DND-41 (cell line): ENCODE data around the gene C16orf95.

Experiments used
- ATAC-seq: fragments of 200-7000 bp; cut with Tn5 transposase; 3 replicates; pipeline ENCODE4 v1.9.1; 2021; ENCODE audit warnings: low read depth; ENCODE audit not compliant: insufficient read depth
- DNase-seq: peaks from one replicate; pipeline ENCODE4 v3.0.0-alpha.2; 2020
- H2AFZ ChIP-seq: 2 replicates; pipeline ENCODE4 v1.6.0; 2012; ENCODE audit warnings: low read depth, low read length
- H3K27ac ChIP-seq: 2 replicates; pipeline ENCODE4 v1.5.1; 2012; ENCODE audit warnings: low read length, inconsistent platforms
- H3K27me3 ChIP-seq: fragments of 200-600 bp; sonication (generic); 2 replicates; pipeline ENCODE4 v1.6.0; 2012; ENCODE audit warnings: low read length, mild to moderate bottlenecking, inconsistent platforms; ENCODE audit not compliant: insufficient read depth, poor library complexity
- H3K36me3 ChIP-seq: 2 replicates; pipeline ENCODE4 v1.5.1; 2012; ENCODE audit warnings: low read length, inconsistent platforms; ENCODE audit not compliant: insufficient read depth
- H3K4me1 ChIP-seq: 2 replicates; pipeline ENCODE4 v1.5.1; 2012; ENCODE audit warnings: mild to moderate bottlenecking, low read length; ENCODE audit not compliant: insufficient read depth
- H3K4me2 ChIP-seq: 2 replicates; pipeline ENCODE4 v1.6.0; 2012; ENCODE audit warnings: mild to moderate bottlenecking, moderate library complexity, low read length, inconsistent platforms; ENCODE audit not compliant: insufficient read depth
- H3K4me3 ChIP-seq, 2 experiments: fragments of 200-600 bp in 1 of 2; shearing (Covaris generic) in 1 of 2; 2 replicates each; pipeline ENCODE4 v1.5.1; 2012 to 2016; ENCODE audit warnings: inconsistent platforms in 2 of 2, low read length in 2 of 2, mild to moderate bottlenecking in 2 of 2, low read depth in 1 of 2, moderate library complexity in 1 of 2
- H3K79me2 ChIP-seq: 2 replicates; pipeline ENCODE4 v1.6.0; 2012; ENCODE audit warnings: low read length, inconsistent platforms; ENCODE audit not compliant: insufficient read depth
- H3K9ac ChIP-seq: 2 replicates; pipeline ENCODE4 v1.6.0; 2012; ENCODE audit warnings: low read depth, mild to moderate bottlenecking, inconsistent platforms, low read length, moderate library complexity
- H3K9me3 ChIP-seq: 2 replicates; pipeline ENCODE4 v1.5.1; 2012; ENCODE audit warnings: low read length, moderate library complexity, mild to moderate bottlenecking, inconsistent platforms; ENCODE audit not compliant: insufficient read depth, severe bottlenecking
- H4K20me1 ChIP-seq: 2 replicates; pipeline ENCODE4 v1.6.0; 2012; ENCODE audit warnings: low read length; ENCODE audit not compliant: insufficient read depth
- EZH2 ChIP-seq: IDR thresholded peaks from 3 replicates; pipeline ENCODE4 v1.6.1; 2012; ENCODE audit warnings: borderline replicate concordance, low read depth, mild to moderate bottlenecking, moderate library complexity, low read length, inconsistent platforms; ENCODE audit not compliant: severe bottlenecking
- TF ChIP-seq, protein P1 (sequence below): IDR thresholded peaks from 2 replicates; pipeline ENCODE4 v1.5.1; 2012; ENCODE audit warnings: borderline replicate concordance, low read length, moderate library complexity, mild to moderate bottlenecking; ENCODE audit not compliant: poor library complexity, severe bottlenecking; ENCODE audit errors: extremely low read depth

The C16orf95 gene

DNA sequence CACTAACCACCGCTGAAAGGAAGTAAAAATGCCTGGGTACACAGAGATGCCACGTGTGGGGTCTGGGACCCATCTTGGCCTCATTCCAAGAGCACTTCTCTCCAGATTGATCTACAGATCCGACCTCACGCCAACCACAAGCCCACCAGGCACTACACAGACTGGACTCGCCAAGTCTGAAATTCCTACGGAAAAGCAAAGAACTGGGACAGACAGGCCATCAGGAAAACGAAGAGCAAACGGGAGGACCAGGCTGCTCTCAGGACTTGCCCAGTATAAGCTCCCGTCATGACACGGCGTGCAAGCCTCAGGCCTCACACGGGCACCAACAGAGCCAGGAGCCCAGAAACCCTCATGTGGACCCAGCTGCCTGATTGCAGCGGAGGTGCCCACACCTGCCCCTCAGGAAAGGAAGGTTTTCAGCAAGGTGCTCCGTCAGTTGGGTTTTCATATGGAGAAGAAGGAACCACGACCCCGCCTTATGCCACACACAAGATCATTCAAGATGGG, 20.1 kb upstream of the C16orf95 start:
- H3K27ac ChIP-seq = peak overlapping the region; percentile 47; the same call in 1 of the 2 replicates
- no peak overlapping the region for H3K4me3 ChIP-seq

GRCh38 chr16:87336434-87337240, 19.4 kb upstream of the C16orf95 start:
- Histone ChIP-seq H3K79me2 (peaks cover 10% of the 10 kb centered on the region; the same call in 1 of the 2 replicates), H2AFZ (no peak overlapping the region), H3K9me3 (no peaks in the 10 kb centered on the region), H3K4me2 (no peak overlapping the region), H3K36me3 (peaks cover 69% of the 10 kb centered on the region), H3K4me3 (no peak overlapping the region), H4K20me1 (peaks cover 25% of the 10 kb centered on the region), H3K4me1 (peaks cover 4% of the 10 kb centered on the region; the same call in 1 of the 2 replicates), H3K27ac (no peak overlapping the region), H3K27me3 (no peaks in the 10 kb centered on the region), H3K9ac (no peak overlapping the region)
- DNase-seq (no peak), ATAC-seq (no peak)
- no peak for TF ChIP-seq EZH2
- TF ChIP-seq, protein P1, sequence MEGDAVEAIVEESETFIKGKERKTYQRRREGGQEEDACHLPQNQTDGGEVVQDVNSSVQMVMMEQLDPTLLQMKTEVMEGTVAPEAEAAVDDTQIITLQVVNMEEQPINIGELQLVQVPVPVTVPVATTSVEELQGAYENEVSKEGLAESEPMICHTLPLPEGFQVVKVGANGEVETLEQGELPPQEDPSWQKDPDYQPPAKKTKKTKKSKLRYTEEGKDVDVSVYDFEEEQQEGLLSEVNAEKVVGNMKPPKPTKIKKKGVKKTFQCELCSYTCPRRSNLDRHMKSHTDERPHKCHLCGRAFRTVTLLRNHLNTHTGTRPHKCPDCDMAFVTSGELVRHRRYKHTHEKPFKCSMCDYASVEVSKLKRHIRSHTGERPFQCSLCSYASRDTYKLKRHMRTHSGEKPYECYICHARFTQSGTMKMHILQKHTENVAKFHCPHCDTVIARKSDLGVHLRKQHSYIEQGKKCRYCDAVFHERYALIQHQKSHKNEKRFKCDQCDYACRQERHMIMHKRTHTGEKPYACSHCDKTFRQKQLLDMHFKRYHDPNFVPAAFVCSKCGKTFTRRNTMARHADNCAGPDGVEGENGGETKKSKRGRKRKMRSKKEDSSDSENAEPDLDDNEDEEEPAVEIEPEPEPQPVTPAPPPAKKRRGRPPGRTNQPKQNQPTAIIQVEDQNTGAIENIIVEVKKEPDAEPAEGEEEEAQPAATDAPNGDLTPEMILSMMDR = no peak

More for the DNA sequence above, 20.1 kb upstream of the C16orf95 start:
- Histone ChIP-seq H3K9ac (no peak overlapping the region), H2AFZ (no peak overlapping the region), H3K79me2 (peaks cover 6% of the 10 kb centered on the region; the same call in 1 of the 2 replicates), H3K4me2 (no peak overlapping the region), H3K27me3 (no peaks in the 10 kb centered on the region), H3K9me3 (no peaks in the 10 kb centered on the region), H3K4me1 (peaks cover 4% of the 10 kb centered on the region; the same call in 1 of the 2 replicates), H3K36me3 (peaks cover 69% of the 10 kb centered on the region), H4K20me1 (peaks cover 20% of the 10 kb centered on the region)
- no peak for DNase-seq
- 0 out of 3 replicates have a peak, but pooled peaks have one; percentile 33 for ATAC-seq
- no peak for TF ChIP-seq EZH2
- TF ChIP-seq, protein P1 = no peak

DNA sequence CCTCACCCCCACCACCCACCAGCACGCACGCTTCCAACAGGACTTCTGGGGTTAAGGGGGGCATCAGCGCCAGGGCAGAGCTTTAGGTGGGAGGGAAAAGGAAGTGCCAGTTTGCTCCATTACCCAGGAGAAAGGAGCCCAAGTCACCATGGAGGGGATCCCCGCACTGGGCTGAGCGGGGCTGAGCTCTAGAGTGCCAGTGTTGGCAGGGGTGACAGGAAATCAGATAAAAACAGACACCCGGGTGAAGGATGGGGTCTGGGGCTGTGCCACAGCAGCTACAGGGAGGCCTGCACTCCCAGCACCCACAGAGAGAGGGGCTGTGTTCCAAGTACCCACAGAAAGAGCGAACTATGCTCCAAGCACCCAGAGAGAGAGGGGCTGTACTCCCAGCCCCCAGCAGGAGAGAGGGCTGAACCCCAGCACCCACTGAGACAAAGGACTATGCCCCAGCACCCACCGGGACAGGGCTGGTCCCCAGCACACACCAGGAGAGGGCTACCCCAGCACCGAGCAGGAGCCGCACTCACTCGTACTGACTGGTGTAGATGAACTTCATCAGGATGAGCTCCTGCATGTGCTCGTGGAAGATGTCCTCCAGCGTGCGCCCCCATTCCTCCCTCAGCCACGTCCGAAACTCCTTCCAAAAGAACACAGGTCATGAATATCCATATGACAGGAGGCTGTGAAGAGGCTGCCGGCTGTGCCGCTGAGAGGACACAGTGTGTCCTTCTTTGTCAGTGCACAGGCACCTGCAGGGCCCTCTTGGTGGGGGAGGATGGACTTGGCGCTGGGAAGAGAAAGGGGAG, 18.6 kb upstream of the C16orf95 start:
- no peak overlapping the region for H3K4me2 ChIP-seq
- H3K9me3 ChIP-seq = no peaks in the 10 kb centered on the region
- H2AFZ ChIP-seq = no peak overlapping the region
- DNase-seq (no peak), ATAC-seq (no peak)
- no peaks in the 10 kb centered on the region for H3K27me3 ChIP-seq
- no peak overlapping the region for H3K9ac ChIP-seq
- H3K79me2 ChIP-seq = peaks cover 10% of the 10 kb centered on the region; the same call in 1 of the 2 replicates
- H4K20me1 ChIP-seq = peaks cover 31% of the 10 kb centered on the region
- H3K36me3 ChIP-seq = peaks cover 76% of the 10 kb centered on the region
- H3K4me3 ChIP-seq = no peak overlapping the region
- H3K27ac ChIP-seq = no peak overlapping the region
- H3K4me1 ChIP-seq = peaks cover 4% of the 10 kb centered on the region; the same call in 1 of the 2 replicates
- no peak for TF ChIP-seq EZH2
- TF ChIP-seq, protein P1 = no peak
